ENCODE results near the gene LRRN4CL. TPM values are rescaled to one million over a fixed set of nuclear protein-coding genes. Genes with fewer than 3 reads are reported as not detected.
A peak's percentile ranks its signal among the peaks of the same experiment; 100 is the strongest.
"Not testable (repeated sequence)": the region's sequence is repeated elsewhere in the genome, so short reads cannot be mapped to it uniquely, and the experiment has no call there.

Gene LRRN4CL
- total RNA-seq, 1 experiment from 2014 or later, result 0.07 TPM

DNA sequence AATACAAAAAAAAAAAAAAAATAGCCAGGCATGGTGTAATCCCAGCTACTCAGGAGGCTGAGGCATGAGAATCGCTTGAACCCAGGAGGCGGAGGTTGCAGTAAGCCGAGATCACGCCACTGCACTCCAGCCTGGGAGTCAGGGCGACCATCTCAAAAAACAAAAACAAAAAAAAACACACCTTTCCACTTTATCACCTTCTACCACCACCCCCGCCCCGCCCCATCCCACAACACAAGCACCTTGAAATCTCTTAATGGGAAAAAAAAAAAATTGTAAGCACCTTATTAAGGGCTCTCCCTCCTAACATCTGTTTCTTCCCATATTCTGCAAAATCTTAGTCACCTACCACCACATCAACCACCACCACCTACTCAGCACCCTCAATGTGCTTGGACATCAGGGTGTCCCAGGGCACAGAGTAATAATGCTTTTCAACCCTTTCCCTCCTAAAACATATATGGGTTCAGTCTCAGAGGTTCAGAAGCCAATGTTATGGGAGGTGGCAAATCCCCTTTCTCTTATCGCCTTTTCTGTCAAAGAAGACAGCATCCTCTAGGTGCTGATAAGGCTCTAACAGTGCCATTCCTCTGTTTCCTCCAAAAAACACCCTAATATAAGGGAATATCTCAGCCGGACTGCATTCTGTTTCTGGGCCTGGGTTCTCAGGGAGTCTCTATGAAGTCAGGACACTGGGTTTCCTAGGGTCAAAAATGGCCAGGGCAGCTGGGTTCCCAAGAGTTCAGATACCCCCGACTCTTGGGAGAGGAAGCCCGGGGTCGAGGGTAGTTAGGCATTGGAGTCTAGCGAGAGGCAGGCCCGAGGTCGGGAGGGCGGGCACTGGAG, 36.9 kb downstream of the LRRN4CL start:
- no peak for DNase-seq (ENCODE audit: low spot score)
- in situ Hi-C loops (cut with HindIII; ENCODE audit: low sequenced_read_pairs), result no loop called here

- in situ Hi-C loops (cut with HindIII; ENCODE audit: low sequenced_read_pairs); DNase-seq (ENCODE audit: low spot score): not testable (repeated sequence)
Measured at GRCh38 chr11:62650283-62650682, 39.0 kb downstream of the LRRN4CL start.

DNA sequence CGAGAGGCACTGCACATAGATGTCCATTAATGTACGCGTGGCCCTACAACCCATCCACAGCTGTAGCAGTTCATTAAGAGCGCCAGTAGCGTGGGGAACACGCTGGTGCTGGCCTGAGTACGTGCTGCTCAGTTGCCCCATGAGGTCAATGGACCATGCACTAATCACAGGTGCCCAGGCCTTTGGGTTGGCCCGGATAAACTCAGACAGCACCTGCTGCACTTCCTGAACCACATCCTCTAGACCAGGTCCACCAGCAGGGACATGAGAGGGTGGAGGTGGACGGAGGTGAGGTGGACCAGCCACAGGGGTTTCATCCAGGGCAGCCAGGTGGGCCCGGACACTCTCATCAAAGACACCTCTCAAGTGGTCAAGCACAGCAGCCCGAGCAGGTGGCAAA, 39.8 kb downstream of the LRRN4CL start:
- in situ Hi-C loops (cut with HindIII; ENCODE audit: low sequenced_read_pairs), result no loop called here
- DNase-seq (ENCODE audit: low spot score), result no peak

- in situ Hi-C loops (cut with HindIII; ENCODE audit: low sequenced_read_pairs), result no loop called here
Measured at GRCh38 chr11:62648967-62649364, 40.4 kb downstream of the LRRN4CL start.

GRCh38 chr11:62648185-62648966, 41.0 kb downstream of the LRRN4CL start:
- DNase-seq (ENCODE audit: low spot score), result no peak
- in situ Hi-C loops (cut with HindIII; ENCODE audit: low sequenced_read_pairs), result no loop called here

More at GRCh38 chr11:62648967-62649364, 40.4 kb downstream of the LRRN4CL start:
- DNase-seq (ENCODE audit: low spot score), result no peak

- in situ Hi-C loops (cut with HindIII; ENCODE audit: low sequenced_read_pairs), result no loop called here
- no peak for DNase-seq (ENCODE audit: low spot score)
Measured at GRCh38 chr11:62647609-62648005, 41.7 kb downstream of the LRRN4CL start.

- DNase-seq (ENCODE audit: low spot score), result no peak
- in situ Hi-C loops (cut with HindIII; ENCODE audit: low sequenced_read_pairs), result no loop called here
Measured at GRCh38 chr11:62646825-62647608, 42.3 kb downstream of the LRRN4CL start.

DNA sequence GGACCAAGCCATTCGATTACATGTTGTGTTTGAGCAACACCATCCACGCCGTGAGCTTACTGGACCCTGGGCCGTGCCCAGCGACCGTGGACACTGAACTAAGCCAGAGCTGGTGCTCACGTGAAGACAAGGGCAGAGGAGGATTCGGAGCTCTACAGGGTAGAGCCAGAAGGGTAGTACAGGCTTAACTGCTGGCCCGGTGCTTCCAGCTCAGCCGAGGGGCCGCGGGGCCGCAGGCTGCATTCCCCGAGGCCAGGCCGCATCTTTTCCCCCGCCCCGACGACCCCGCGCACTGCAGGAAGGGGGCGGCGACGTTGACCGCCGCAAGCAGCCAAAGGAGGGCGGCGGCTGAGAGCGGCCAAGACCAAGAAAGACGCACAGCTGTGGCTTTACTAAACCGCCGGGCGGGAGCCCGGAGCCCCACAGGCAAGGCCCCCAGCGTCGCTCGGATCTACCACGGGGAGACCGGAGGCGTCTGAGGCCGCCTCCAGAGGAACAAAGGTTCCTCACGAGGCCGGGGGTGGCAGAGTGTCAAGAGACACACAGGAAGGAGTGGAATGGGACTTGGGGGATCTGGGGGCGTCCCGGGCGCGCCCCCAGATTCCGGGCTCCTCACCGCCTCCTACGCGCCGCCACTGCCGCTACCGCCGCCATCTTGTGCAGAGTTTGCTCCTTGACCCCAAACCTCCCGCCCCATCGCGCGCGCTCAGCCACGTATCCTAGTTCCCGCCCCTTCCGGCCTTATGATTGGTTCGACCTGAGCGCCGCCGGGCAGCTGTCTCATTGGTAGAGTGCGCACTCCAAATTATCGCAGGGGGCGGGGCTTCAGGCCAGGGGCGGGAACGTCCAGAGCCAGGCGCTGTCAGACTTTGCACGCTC, 43.1 kb downstream of the LRRN4CL start, which contains the start of gene GANAB:
Gene GANAB (minus strand): TSS at position 668 of the 879 bp plus-strand sequence. CDS start 14 bp downstream, at position 654.
- in situ Hi-C loops (cut with HindIII; ENCODE audit: low sequenced_read_pairs), result no loop called here
- DNase-seq (ENCODE audit: low spot score), result peak; percentile 98

- no peak for DNase-seq (ENCODE audit: low spot score)
- in situ Hi-C loops (cut with HindIII; ENCODE audit: low sequenced_read_pairs), result no loop called here
Measured at GRCh38 chr11:62645671-62645945, 43.7 kb downstream of the LRRN4CL start.

DNA sequence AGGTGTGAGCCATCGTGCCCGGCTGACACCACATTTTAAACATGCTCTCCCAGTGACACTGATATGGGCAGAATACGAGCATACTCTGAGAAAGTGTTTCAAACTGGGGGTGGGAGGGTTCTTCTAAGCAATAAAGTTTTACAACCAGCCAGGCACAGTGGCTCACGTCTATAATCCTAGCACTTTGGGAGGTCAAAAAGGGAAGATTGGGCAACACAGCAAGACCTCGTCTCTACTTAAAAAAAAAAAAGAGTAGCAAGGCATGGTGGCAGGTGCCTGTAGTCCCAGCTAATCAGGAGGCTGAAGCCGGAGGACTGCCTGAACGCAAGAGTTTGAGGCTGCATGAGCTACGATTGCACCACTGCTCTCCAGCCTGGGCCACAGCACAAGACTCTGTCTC, 45.1 kb downstream of the LRRN4CL start:
- no peak for DNase-seq (ENCODE audit: low spot score)
- in situ Hi-C loops (cut with HindIII; ENCODE audit: low sequenced_read_pairs), result no loop called here

Other genes starting within 250 kb of the LRRN4CL start
- gene AHNAK, start 142.7 kb downstream of the LRRN4CL start, total RNA-seq (2014; rRNA removed; shearing (Covaris generic)), result 161 and 197 TPM in 2 replicates
- gene EEF1G, start 115.6 kb downstream of the LRRN4CL start, total RNA-seq (2014; rRNA removed; shearing (Covaris generic)), result 3,525 and 3,828 TPM in 2 replicates
- 16.5 and 17.6 TPM in 2 replicates for gene TUT1, start 98.0 kb downstream of the LRRN4CL start, total RNA-seq (2014; rRNA removed; shearing (Covaris generic))
- gene MTA2, start 87.7 kb downstream of the LRRN4CL start, total RNA-seq (2014; rRNA removed; shearing (Covaris generic)), result 190 and 224 TPM in 2 replicates
- gene EML3, start 76.8 kb downstream of the LRRN4CL start, total RNA-seq (2014; rRNA removed; shearing (Covaris generic)), result 33.2 and 55.7 TPM in 2 replicates
- gene ROM1, start 76.3 kb downstream of the LRRN4CL start, total RNA-seq (2014; rRNA removed; shearing (Covaris generic)), result 14.2 and 14.9 TPM in 2 replicates
- gene B3GAT3, start 67.5 kb downstream of the LRRN4CL start, total RNA-seq (2014; rRNA removed; shearing (Covaris generic)), result 58.5 and 67.4 TPM in 2 replicates
- 289 and 394 TPM in 2 replicates for gene GANAB, start 42.9 kb downstream of the LRRN4CL start, total RNA-seq (2014; rRNA removed; shearing (Covaris generic))
- gene INTS5, start 36.2 kb downstream of the LRRN4CL start, total RNA-seq (2014; rRNA removed; shearing (Covaris generic)), result 30.0 and 33.5 TPM in 2 replicates
- gene C11orf98, start 24.3 kb downstream of the LRRN4CL start, total RNA-seq (2014; rRNA removed; shearing (Covaris generic)), result 117 and 157 TPM in 2 replicates
- 12.7 and 13.5 TPM in 2 replicates for gene CSKMT, start 24.2 kb downstream of the LRRN4CL start, total RNA-seq (2014; rRNA removed; shearing (Covaris generic))
- gene UQCC3, start 17.9 kb downstream of the LRRN4CL start, total RNA-seq (2014; rRNA removed; shearing (Covaris generic)), result 23.0 and 28.7 TPM in 2 replicates
- 1.8 and 3.7 TPM in 2 replicates for gene LBHD1, start 17.3 kb downstream of the LRRN4CL start, total RNA-seq (2014; rRNA removed; shearing (Covaris generic))
- 139 and 203 TPM in 2 replicates for gene UBXN1, start 10.5 kb downstream of the LRRN4CL start, total RNA-seq (2014; rRNA removed; shearing (Covaris generic))
- 48.7 and 59.6 TPM in 2 replicates for gene BSCL2, start 17.9 kb upstream of the LRRN4CL start, total RNA-seq (2014; rRNA removed; shearing (Covaris generic))
- 0.14 TPM in 1 of 2 replicates, not detected in the other for gene GNG3, start 18.1 kb upstream of the LRRN4CL start, total RNA-seq (2014; rRNA removed; shearing (Covaris generic))
- 13.5 and 14.9 TPM in 2 replicates for gene HNRNPUL2, start 37.9 kb upstream of the LRRN4CL start, total RNA-seq (2014; rRNA removed; shearing (Covaris generic))
- gene TTC9C, start 39.0 kb upstream of the LRRN4CL start, total RNA-seq (2014; rRNA removed; shearing (Covaris generic)), result 34.3 and 47.2 TPM in 2 replicates
- gene ZBTB3, start 64.6 kb upstream of the LRRN4CL start, total RNA-seq (2014; rRNA removed; shearing (Covaris generic)), result 10.6 and 14.1 TPM in 2 replicates
- 96.3 and 110 TPM in 2 replicates for gene POLR2G, start 72.0 kb upstream of the LRRN4CL start, total RNA-seq (2014; rRNA removed; shearing (Covaris generic))
- 38.3 and 55.0 TPM in 2 replicates for gene TAF6L, start 81.9 kb upstream of the LRRN4CL start, total RNA-seq (2014; rRNA removed; shearing (Covaris generic))
- gene TMEM179B, start 97.9 kb upstream of the LRRN4CL start, total RNA-seq (2014; rRNA removed; shearing (Covaris generic)), result 33.6 and 103 TPM in 2 replicates
- 52.9 and 55.5 TPM in 2 replicates for gene TMEM223, start 102.5 kb upstream of the LRRN4CL start, total RNA-seq (2014; rRNA removed; shearing (Covaris generic))
- 10.2 and 23.3 TPM in 2 replicates for gene NXF1, start 115.9 kb upstream of the LRRN4CL start, total RNA-seq (2014; rRNA removed; shearing (Covaris generic))
- gene STX5, start 142.5 kb upstream of the LRRN4CL start, total RNA-seq (2014; rRNA removed; shearing (Covaris generic)), result 40.9 and 49.0 TPM in 2 replicates
- not detected in 2 replicates for gene TEX54, start 143.3 kb upstream of the LRRN4CL start, total RNA-seq (2014; rRNA removed; shearing (Covaris generic))
- 103 and 110 TPM in 2 replicates for gene WDR74, start 150.1 kb upstream of the LRRN4CL start, total RNA-seq (2014; rRNA removed; shearing (Covaris generic))
- gene SLC3A2, start 191.4 kb upstream of the LRRN4CL start, total RNA-seq (2014; rRNA removed; shearing (Covaris generic)), result 225 and 239 TPM in 2 replicates
- not detected in 2 replicates for gene CHRM1, start 231.8 kb upstream of the LRRN4CL start, total RNA-seq (2014; rRNA removed; shearing (Covaris generic))

Data from G401 (cell line).